Activated CD4-positive, alpha-beta T cell treated with anti-CD3 and anti-CD28 coated beads, Interleukin-2, Interleukin-4, amounts not matched to agents 100 ng/mL and 50 ng/mL, durations not matched to agents 16 hours and 8 hours (primary cell): ENCODE results near the gene PRODH.
"Not testable (repeated sequence)": the region's sequence is repeated elsewhere in the genome, so short reads cannot be mapped to it uniquely, and the experiment has no call there.

ENCODE experiments used
- DNase-seq: peaks from one replicate; pipeline ENCODE4 v3.0.0-alpha.2; 2020; ENCODE audit warnings: low spot score

Gene PRODH

GRCh38 chr22:18954303-18954989, 18.4 kb upstream of the PRODH start:
- DNase-seq, result peak; percentile 58

GRCh38 chr22:18953128-18953527, 17.0 kb upstream of the PRODH start:
- DNase-seq, result not testable (repeated sequence)

GRCh38 chr22:18952022-18952421, 15.9 kb upstream of the PRODH start:
- no peak for DNase-seq

GRCh38 chr22:18950141-18950540, 14.0 kb upstream of the PRODH start:
- DNase-seq, result no peak

- DNase-seq, result no peak
Observed at GRCh38 chr22:18947905-18948304, 11.8 kb upstream of the PRODH start.

GRCh38 chr22:18947105-18947504, 11.0 kb upstream of the PRODH start:
- DNase-seq, result not testable (repeated sequence)

GRCh38 chr22:18938691-18939090, 2.6 kb upstream of the PRODH start:
- DNase-seq, result not testable (repeated sequence)

GRCh38 chr22:18934688-18935087, 1.4 kb downstream of the PRODH start:
- not testable (repeated sequence) for DNase-seq

- DNase-seq, result no peak
Observed at GRCh38 chr22:18933914-18934313, 2.2 kb downstream of the PRODH start.

GRCh38 chr22:18931905-18932652, 4.0 kb downstream of the PRODH start:
- no peak for DNase-seq

- no peak for DNase-seq
Observed at GRCh38 chr22:18929459-18929858, 6.6 kb downstream of the PRODH start.

GRCh38 chr22:18927573-18927972, 8.5 kb downstream of the PRODH start:
- DNase-seq, result no peak

GRCh38 chr22:18927020-18927419, 9.1 kb downstream of the PRODH start:
- DNase-seq, result no peak

- no peak for DNase-seq
Observed at GRCh38 chr22:18925368-18926064, 10.6 kb downstream of the PRODH start.

GRCh38 chr22:18920257-18920902, 15.7 kb downstream of the PRODH start:
- not testable (repeated sequence) for DNase-seq

- DNase-seq, result not testable (repeated sequence)
Observed at GRCh38 chr22:18917818-18918217, 18.3 kb downstream of the PRODH start.

- not testable (repeated sequence) for DNase-seq
Observed at GRCh38 chr22:18915550-18915949, 20.5 kb downstream of the PRODH start.

GRCh38 chr22:18914558-18914957, 21.5 kb downstream of the PRODH start:
- not testable (repeated sequence) for DNase-seq

- DNase-seq, result not testable (repeated sequence)
Observed at GRCh38 chr22:18912264-18912946, 23.7 kb downstream of the PRODH start.

- DNase-seq, result not testable (repeated sequence)
Observed at GRCh38 chr22:18911535-18911934, 24.6 kb downstream of the PRODH start.

- DNase-seq, result no peak
Observed at GRCh38 chr22:18909556-18909955, 26.5 kb downstream of the PRODH start.

GRCh38 chr22:18906896-18907295, 29.2 kb downstream of the PRODH start:
- no peak for DNase-seq
